ENCODE data around the gene FAM162A.
"Not testable (repeated sequence)": the region's sequence is repeated elsewhere in the genome, so short reads cannot be mapped to it uniquely, and the experiment has no call there.

FAM162A gene

GRCh38 chr3:122421101-122421500 is 37.1 kb downstream of the FAM162A start:
- no peak overlapping the region for H3K9ac ChIP-seq
- H3K4me1 ChIP-seq: peaks cover 7 to 11% (median 8%) of the 10 kb centered on the region in 10 experiments
- no peak for TF ChIP-seq Cebpa-rat (IDR thresholded peaks at IDR 0.05)
- no peak overlapping the region for H3K4me3 ChIP-seq
- peaks cover 40 to 55% (median 44%) of the 10 kb centered on the region in 11 experiments for H3K36me3 ChIP-seq
- peaks cover 0 to 21% (median 5%) of the 10 kb centered on the region in 11 experiments; a peak in 5 of 22 replicates for H4K20me1 ChIP-seq
- no peaks in the 10 kb centered on the region for H3K27me3 ChIP-seq
- no peak overlapping the region for H3K27ac ChIP-seq
- no peaks in the 10 kb centered on the region for H3K9me3 ChIP-seq (replicated peaks in 1 of 11)
- no peak overlapping the region for H3K4me2 ChIP-seq

- Histone ChIP-seq H4K20me1 (peaks cover 0 to 26% (median 5%) of the 10 kb centered on the region in 11 experiments; a peak in 5 of 22 replicates), H3K4me3 (no peak overlapping the region), H3K36me3 (peaks cover 48 to 62% (median 52%) of the 10 kb centered on the region in 11 experiments), H3K9me3 (replicated peaks in 1 of 11) (no peaks in the 10 kb centered on the region), H3K27ac (no peak overlapping the region), H3K27me3 (no peaks in the 10 kb centered on the region), H3K4me2 (no peak overlapping the region), H3K9ac (no peak overlapping the region), H3K4me1 (peaks cover 5 to 9% (median 5%) of the 10 kb centered on the region in 10 experiments)
- TF ChIP-seq Cebpa-rat (IDR thresholded peaks at IDR 0.05): no peak
These were observed 37.9 kb downstream of the FAM162A start for GRCh38 chr3:122421836-122422235.

GRCh38 chr3:122427857-122428471 is 44.0 kb downstream of the FAM162A start:
- H4K20me1 ChIP-seq: peaks cover 0 to 26% (median 5%) of the 10 kb centered on the region in 11 experiments; a peak in 4 of 22 replicates
- no peaks in the 10 kb centered on the region for H3K4me1 ChIP-seq
- TF ChIP-seq Cebpa-rat (IDR thresholded peaks at IDR 0.05): no peak
- no peak overlapping the region for H3K4me3 ChIP-seq
- H3K36me3 ChIP-seq: peaks cover 84 to 100% (median 97%) of the 10 kb centered on the region in 11 experiments
- H3K27ac ChIP-seq: no peak overlapping the region
- H3K27me3 ChIP-seq: no peaks in the 10 kb centered on the region
- peaks cover 0 to 5% (median 0%) of the 10 kb centered on the region in 11 experiments; a peak in 1 of 22 replicates for H3K9me3 ChIP-seq (replicated peaks in 1 of 11)
- H3K9ac ChIP-seq: no peak overlapping the region
- H3K4me2 ChIP-seq: no peak overlapping the region

- Histone ChIP-seq H3K27me3 (no peaks in the 10 kb centered on the region), H3K9me3 (replicated peaks in 1 of 11) (peaks cover 0 to 5% (median 0%) of the 10 kb centered on the region in 11 experiments; a peak in 1 of 22 replicates), H3K9ac (no peak overlapping the region), H3K4me3 (no peak overlapping the region), H3K36me3 (peaks cover 89 to 100% (median 99%) of the 10 kb centered on the region in 11 experiments), H3K27ac (no peak overlapping the region), H3K4me1 (no peaks in the 10 kb centered on the region), H4K20me1 (peaks cover 0 to 14% (median 5%) of the 10 kb centered on the region in 11 experiments; a peak in 3 of 22 replicates), H3K4me2 (no peak overlapping the region)
- no peak for TF ChIP-seq Cebpa-rat (IDR thresholded peaks at IDR 0.05)
These were observed 46.4 kb downstream of the FAM162A start for GRCh38 chr3:122430371-122430770.

- TF ChIP-seq Cebpa-rat (IDR thresholded peaks at IDR 0.05): no peak; a peak in 1 of 22 replicates
- Histone ChIP-seq H3K9ac (no peak overlapping the region), H3K36me3 (peaks cover 99 to 100% (median 100%) of the 10 kb centered on the region in 11 experiments), H3K4me1 (no peaks in the 10 kb centered on the region; a peak in 1 of 20 replicates), H3K4me3 (no peak overlapping the region), H3K27ac (no peak overlapping the region), H3K9me3 (replicated peaks in 1 of 11) (peaks cover 26 to 41% (median 34%) of the 10 kb centered on the region in 11 experiments), H3K4me2 (no peak overlapping the region), H3K27me3 (no peaks in the 10 kb centered on the region), H4K20me1 (peaks cover 0 to 5% (median 0%) of the 10 kb centered on the region in 11 experiments; a peak in 2 of 22 replicates)
These were observed 52.0 kb downstream of the FAM162A start for GRCh38 chr3:122435950-122436349.

GRCh38 chr3:122443090-122443489 is 59.1 kb downstream of the FAM162A start:
- H3K27ac ChIP-seq: no peak overlapping the region
- H3K9ac ChIP-seq: no peak overlapping the region
- H3K4me3 ChIP-seq: no peak overlapping the region
- H3K4me2 ChIP-seq: no peak overlapping the region
- peaks cover 0 to 7% (median 0%) of the 10 kb centered on the region in 10 experiments; a peak in 2 of 20 replicates for H3K4me1 ChIP-seq
- peaks cover 0 to 31% (median 5%) of the 10 kb centered on the region in 11 experiments; a peak in 7 of 22 replicates for H4K20me1 ChIP-seq
- no peak for TF ChIP-seq Cebpa-rat (IDR thresholded peaks at IDR 0.05)
- H3K27me3 ChIP-seq: no peaks in the 10 kb centered on the region
- peaks cover 24 to 37% (median 29%) of the 10 kb centered on the region in 11 experiments for H3K9me3 ChIP-seq (replicated peaks in 1 of 11)
- H3K36me3 ChIP-seq: peaks cover 80 to 95% (median 90%) of the 10 kb centered on the region in 11 experiments

GRCh38 chr3:122443762-122444490 is 59.9 kb downstream of the FAM162A start:
- H3K4me2 ChIP-seq, H3K27ac ChIP-seq: not testable (repeated sequence)
- peaks cover 80 to 95% (median 90%) of the 10 kb centered on the region in 11 experiments for H3K36me3 ChIP-seq

GRCh38 chr3:122444491-122444887 is 60.5 kb downstream of the FAM162A start:
- H3K36me3 ChIP-seq: peaks cover 80 to 95% (median 90%) of the 10 kb centered on the region in 11 experiments
- not testable (repeated sequence) for H3K4me1 ChIP-seq, H3K27ac ChIP-seq

More at GRCh38 chr3:122443762-122444490, 59.9 kb downstream of the FAM162A start:
- H3K9me3 ChIP-seq (replicated peaks in 1 of 11): peaks cover 23 to 36% (median 29%) of the 10 kb centered on the region in 11 experiments
- not testable (repeated sequence) for H3K4me1 ChIP-seq, H3K9ac ChIP-seq, H3K27me3 ChIP-seq, H3K4me3 ChIP-seq
- H4K20me1 ChIP-seq: peaks cover 0 to 33% (median 5%) of the 10 kb centered on the region in 11 experiments; a peak in 7 of 22 replicates

GRCh38 chr3:122448218-122448617 is 64.2 kb downstream of the FAM162A start:
- not testable (repeated sequence) for H3K27ac ChIP-seq, H3K27me3 ChIP-seq, H3K4me2 ChIP-seq, H3K9ac ChIP-seq, H3K4me3 ChIP-seq, H3K4me1 ChIP-seq
- Histone ChIP-seq H4K20me1 (peaks cover 0 to 29% (median 0%) of the 10 kb centered on the region in 11 experiments; a peak in 6 of 22 replicates), H3K9me3 (replicated peaks in 1 of 11) (peaks cover 18 to 37% (median 33%) of the 10 kb centered on the region in 11 experiments; a peak in 21 of 22 replicates), H3K36me3 (peaks cover 77 to 92% (median 87%) of the 10 kb centered on the region in 11 experiments)

More at GRCh38 chr3:122444491-122444887, 60.5 kb downstream of the FAM162A start:
- H3K27me3 ChIP-seq, H3K4me2 ChIP-seq, H3K9ac ChIP-seq, H3K4me3 ChIP-seq: not testable (repeated sequence)
- Histone ChIP-seq H3K9me3 (replicated peaks in 1 of 11) (peaks cover 18 to 35% (median 33%) of the 10 kb centered on the region in 11 experiments; a peak in 21 of 22 replicates), H4K20me1 (peaks cover 0 to 30% (median 5%) of the 10 kb centered on the region in 11 experiments; a peak in 7 of 22 replicates)
